Embryonic facial prominence (tissue), 1 donor: Measurements from ENCODE around the gene PKD1.

Experiments
- DNase-seq: peaks from one replicate; pipeline ENCODE4 v3.0.0-alpha.2; 2016; ENCODE audit errors: extremely low spot score

Gene PKD1

DNA sequence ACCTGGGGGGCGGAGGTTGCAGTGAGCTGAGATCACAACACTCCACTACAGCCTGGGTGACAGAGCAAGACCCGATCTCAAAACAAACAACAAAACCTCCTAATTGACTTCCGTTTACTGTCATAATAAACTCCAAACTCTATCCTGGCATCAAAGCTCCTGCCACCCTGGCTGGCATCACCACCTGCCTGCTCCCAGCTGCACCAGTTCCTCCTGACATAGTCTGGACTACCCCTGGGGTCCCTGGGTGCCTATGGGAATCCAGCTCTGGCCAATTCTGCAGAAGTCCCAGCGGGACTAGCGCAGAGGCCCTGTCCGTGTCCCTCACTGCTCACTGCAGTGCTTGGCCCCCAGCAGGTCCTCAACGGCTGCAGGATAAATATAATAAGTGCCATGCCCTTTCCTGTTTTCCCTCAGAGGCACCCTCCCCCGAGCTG lies 88.8 kb downstream of the PKD1 start:
- DNase-seq = no peak

- DNase-seq = no peak
These were observed 89.5 kb downstream of the PKD1 start for GRCh38 chr16:2045965-2046892.

GRCh38 chr16:2044541-2044940 lies 91.2 kb downstream of the PKD1 start:
- DNase-seq = no peak

DNA sequence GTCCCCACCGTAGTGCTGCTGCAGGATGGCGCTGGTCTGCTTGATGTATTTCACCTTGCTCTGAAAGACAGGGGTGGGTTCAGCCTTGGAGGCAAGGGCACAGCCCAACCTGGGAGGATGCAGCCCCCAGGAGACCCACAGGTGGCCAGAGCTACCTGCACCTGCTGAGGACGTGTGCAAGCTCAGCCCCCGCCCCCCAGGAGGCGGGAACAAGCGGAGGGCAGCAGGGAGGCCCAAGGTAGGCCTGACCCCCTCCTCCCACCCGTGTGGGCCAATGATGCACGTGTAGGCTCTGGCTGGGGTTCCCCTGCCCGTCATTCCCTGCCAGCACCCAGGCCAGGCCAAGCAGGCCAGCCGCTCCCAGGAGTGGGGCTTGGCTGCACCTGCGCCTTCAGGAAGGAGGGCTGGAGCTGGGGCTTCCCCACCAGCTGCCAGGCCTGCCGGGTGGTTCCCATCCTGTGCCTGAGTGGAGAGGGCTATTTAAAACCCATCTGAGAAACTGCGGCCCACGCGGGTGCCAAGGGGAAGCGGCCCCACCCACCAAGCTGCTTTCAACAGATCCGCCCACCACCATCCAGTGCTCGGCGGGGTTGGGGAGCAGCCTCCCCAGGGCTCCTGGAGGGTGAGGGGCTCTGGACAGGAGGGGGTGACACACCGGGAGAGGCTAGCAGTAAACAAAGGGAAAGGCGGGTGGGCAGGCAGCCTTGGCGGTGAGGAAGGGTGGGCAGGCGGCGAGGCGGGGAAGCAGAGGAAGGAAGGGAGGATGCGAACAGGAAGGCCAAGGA lies 91.8 kb downstream of the PKD1 start:
- no peak for DNase-seq

DNA sequence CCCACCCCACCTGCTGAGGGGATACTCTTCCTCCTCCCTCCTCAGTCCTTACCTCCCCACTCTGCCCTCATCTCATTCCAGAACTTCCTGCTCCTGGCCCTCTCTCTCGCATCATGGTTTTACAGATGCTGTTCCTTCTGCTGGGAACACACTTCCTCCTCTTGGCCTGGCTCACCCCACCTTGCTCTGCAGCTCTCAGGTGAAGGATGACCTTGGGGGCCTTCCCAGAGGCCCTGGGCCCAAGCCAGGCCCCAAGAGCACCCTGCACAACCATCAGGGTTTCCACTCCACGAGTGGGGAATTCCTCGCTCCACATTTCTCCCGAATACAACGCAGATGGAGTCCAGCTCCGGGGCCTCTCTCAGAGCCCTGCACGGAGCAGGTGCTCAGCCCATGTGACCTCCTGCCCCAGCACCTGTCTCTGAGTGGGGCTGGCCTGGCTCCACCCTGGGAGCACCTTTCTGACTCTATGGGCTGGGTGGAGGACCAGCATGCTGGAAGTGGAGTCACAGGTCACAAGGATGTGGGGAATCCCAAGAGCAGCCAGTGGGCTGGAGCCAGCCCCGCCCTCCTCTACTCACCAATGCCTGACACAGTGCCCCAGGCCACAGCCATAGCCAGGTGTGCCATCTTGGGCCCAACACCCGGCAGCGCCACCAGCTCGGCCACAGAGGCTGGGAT lies 92.6 kb downstream of the PKD1 start:
- no peak for DNase-seq

DNA sequence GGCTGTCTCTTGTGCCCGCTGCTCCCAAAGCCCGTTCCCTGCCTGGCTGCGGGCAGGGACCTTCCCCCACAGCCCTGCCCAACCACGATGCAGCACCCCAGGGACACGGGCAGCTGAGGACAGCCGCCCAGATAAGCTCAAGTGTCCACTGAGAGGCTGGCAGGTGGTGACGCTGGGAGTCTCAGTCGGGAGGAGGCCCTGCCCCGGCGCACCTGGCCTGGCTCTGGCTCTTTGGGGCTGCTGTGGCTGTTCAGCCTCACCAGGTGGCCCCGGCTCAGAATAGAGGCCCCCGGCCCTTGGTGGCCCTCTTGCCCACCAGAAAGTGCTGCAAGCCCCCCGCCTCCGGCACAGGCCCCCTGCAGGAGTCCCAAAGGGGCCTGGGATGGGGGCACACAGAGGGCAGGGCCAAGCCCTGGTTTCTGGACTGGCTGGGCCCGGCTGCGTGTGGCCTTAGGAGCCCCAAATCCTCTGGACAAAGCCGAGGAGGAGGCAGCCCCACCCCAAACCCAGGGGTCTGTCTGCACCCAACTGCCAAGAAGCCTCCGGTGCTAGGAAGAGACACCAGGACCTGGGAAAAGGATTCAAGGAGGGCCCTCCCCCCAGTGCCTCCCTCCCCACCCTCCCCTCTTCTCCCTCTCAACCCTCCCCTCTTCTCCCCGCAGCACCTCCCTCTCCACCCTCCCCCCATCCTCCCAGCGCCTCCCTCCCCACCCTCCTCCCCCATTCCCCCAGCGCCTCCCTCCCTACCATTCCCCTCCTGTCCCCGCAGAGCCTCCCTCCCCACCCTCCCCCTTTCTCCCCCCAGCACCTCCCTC lies 93.3 kb downstream of the PKD1 start:
- DNase-seq = no peak

DNA sequence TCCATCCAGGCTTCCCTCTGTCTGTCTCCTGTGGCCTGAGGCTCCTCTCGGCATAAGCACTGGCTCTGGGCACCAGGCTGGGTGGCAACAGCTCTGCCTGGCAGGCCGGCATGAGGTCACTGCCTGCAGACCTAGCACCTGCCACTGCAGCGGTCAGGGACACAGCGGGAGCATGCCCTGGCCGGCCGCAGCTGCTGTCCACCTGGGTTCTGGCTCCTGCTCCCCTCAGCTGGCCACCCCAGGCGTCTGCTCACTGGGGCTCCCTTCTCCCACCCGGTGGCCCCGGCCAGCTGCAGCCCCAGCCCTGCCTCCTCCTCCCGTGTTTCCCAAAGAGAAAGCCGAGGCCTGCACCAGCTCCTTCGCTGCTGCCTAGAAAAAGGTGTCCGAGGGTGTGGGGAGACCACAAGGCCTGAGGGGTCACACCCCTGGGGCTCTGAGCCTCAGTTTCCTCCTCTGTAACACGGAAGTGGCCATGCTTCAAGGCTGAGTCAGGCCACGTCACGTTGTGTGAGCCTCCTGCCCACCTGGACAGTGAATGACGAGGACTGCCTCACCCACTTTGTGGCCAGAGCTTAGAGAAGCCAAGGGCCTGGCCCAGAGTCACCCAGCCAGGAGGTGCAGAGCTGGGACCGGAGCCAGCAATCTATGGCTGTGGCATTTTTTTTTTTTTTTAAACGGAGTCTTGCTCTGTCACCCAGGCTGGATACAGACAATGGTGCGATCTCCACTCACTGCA lies 94.7 kb downstream of the PKD1 start:
- DNase-seq = no peak

GRCh38 chr16:2040041-2040786 lies 95.5 kb downstream of the PKD1 start:
- no peak for DNase-seq

DNA sequence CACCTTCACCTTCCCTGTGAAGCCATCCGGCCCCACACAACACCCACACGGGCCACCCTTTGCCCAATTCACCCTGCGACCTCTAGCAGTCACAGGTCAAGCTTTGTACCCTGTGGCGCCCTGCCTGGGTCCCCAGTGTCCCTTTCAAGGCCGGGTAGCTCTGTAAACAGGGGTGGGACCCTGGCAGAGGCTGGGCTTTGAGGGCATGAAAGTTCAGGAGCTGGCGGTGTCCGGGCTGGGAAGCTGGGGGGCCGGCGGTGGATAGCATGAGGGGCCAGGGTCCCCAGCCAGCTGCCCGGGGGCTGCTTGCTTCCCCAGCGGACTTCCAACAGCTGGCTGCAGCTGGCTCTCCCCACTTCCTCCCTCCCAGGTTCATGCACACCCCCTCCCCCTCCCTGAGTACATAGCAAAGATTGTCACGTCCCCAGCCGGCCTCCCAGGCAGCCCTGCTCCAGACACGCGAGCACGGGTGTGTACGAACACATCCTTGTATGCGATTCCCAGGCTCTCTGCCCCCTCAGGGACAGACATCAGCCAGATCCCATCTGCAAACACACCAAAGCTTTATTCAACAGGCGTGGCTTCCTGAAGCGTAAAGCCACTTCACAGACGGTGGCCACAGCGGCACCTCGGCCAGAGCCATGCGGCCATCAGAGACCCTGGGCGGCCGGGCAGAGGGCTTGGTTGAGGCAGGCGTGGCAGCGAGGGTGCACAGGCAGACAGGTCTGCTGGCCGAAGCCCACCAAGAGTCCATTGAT lies 96.2 kb downstream of the PKD1 start:
- peak; percentile 60 for DNase-seq
